WTC11 (cell line): ENCODE results near the gene MFAP3L. TPM values are rescaled to one million over a fixed set of nuclear protein-coding genes. Genes with fewer than 3 reads are reported as not detected.
A peak's percentile ranks its signal among the peaks of the same experiment; 100 is the strongest.

Experiments used
- ATAC-seq: fragments of 200-7000 bp; cut with Tn5 transposase; 2 replicates; pipeline ENCODE4 v1.10.0; 2021; ENCODE audit warnings: mild to moderate bottlenecking, moderate library complexity
- CTCF ChIA-PET: fragments of 300-600 bp; sonication (Branson Sonifier 250); formaldehyde crosslinking; loops from one replicate; lab custom pipeline; 2021; ENCODE audit warnings: antibody characterized with exemption; lab: Charles Lee
- POLR2A ChIA-PET: fragments of 350-600 bp; sonication (Branson Sonifier 250); formaldehyde crosslinking; loops from one replicate; lab custom pipeline; 2021; ENCODE audit warnings: antibody characterized with exemption; lab: Charles Lee
- DNase-seq: peaks from one replicate; pipeline ENCODE4 v3.0.0; 2021; ENCODE audit warnings: low spot score
- H3K27ac Mint-ChIP-seq: 2 replicates; pipeline ENCODE4 v1.8.0; 2021; ENCODE audit warnings: mixed read lengths
- H3K27me3 Mint-ChIP-seq: 2 replicates; pipeline ENCODE4 v1.8.0; 2021; ENCODE audit warnings: low read depth, mild to moderate bottlenecking, moderate library complexity, mixed read lengths
- H3K36me3 Mint-ChIP-seq: 2 replicates; pipeline ENCODE4 v1.8.0; 2021; ENCODE audit warnings: mixed read lengths
- H3K4me1 Mint-ChIP-seq: 2 replicates; pipeline ENCODE4 v1.8.0; 2022; ENCODE audit warnings: mixed read lengths
- H3K4me3 Mint-ChIP-seq: 2 replicates; pipeline ENCODE4 v1.8.0; 2021; ENCODE audit warnings: mild to moderate bottlenecking, moderate library complexity, mixed read lengths
- H3K9me3 Mint-ChIP-seq: 2 replicates; pipeline ENCODE4 v1.8.0; 2021; ENCODE audit warnings: mixed read lengths
- ATF1 ChIP-seq: sonication (generic); formaldehyde crosslinking; IDR thresholded peaks from 2 replicates; pipeline ENCODE4 v1.8.1; 2023; ENCODE audit warnings: mild to moderate bottlenecking, moderate library complexity, missing genetic modification reagents
- GTF2I ChIP-seq: fragments of 250-450 bp; sonication (Bioruptor Pico); conservative IDR thresholded peaks from 2 replicates; pipeline ENCODE4 v1.4.0; 2021; ENCODE audit warnings: mild to moderate bottlenecking
- KAT7 ChIP-seq: sonication (generic); formaldehyde crosslinking; IDR thresholded peaks from 2 replicates; pipeline ENCODE4 v1.8.1; 2023; ENCODE audit warnings: missing genetic modification reagents, mild to moderate bottlenecking, borderline replicate concordance
- MXD4 ChIP-seq: fragments of 250-450 bp; sonication (Bioruptor Pico); IDR thresholded peaks from 2 replicates; pipeline ENCODE4 v1.8.0; 2021; ENCODE audit warnings: mild to moderate bottlenecking, moderate library complexity, borderline replicate concordance
- NFE2L1 ChIP-seq: sonication (generic); formaldehyde crosslinking; IDR thresholded peaks from 2 replicates; pipeline ENCODE4 v1.8.1; 2023; ENCODE audit warnings: missing genetic modification reagents
- SMAD3 ChIP-seq: sonication (generic); formaldehyde crosslinking; IDR thresholded peaks from 2 replicates; pipeline ENCODE4 v1.8.0; 2022; ENCODE audit warnings: missing genetic modification reagents, mild to moderate bottlenecking, borderline replicate concordance
- SMAD4 ChIP-seq: sonication (generic); formaldehyde crosslinking; IDR thresholded peaks from 2 replicates; pipeline ENCODE4 v1.8.0; 2022; ENCODE audit warnings: mild to moderate bottlenecking, missing genetic modification reagents
- TEAD4 ChIP-seq: sonication (generic); formaldehyde crosslinking; IDR thresholded peaks from 2 replicates; pipeline ENCODE4 v1.8.0; 2022; ENCODE audit warnings: mild to moderate bottlenecking, missing genetic modification reagents
- TP53 ChIP-seq: sonication (generic); formaldehyde crosslinking; IDR thresholded peaks from 2 replicates; pipeline ENCODE4 v1.8.1; 2023; ENCODE audit warnings: mild to moderate bottlenecking, missing genetic modification reagents
- ZNF138 ChIP-seq: sonication (generic); formaldehyde crosslinking; conservative IDR thresholded peaks from 2 replicates; pipeline ENCODE4 v1.8.1; 2022; ENCODE audit warnings: mild to moderate bottlenecking, moderate library complexity, missing genetic modification reagents
- ZNF416 ChIP-seq: fragments of 250-450 bp; sonication (Bioruptor Pico); IDR thresholded peaks from 2 replicates; pipeline ENCODE4 v1.9.0; 2021; ENCODE audit warnings: mild to moderate bottlenecking, inconsistent platforms
- ZNF423 ChIP-seq: fragments of 250-450 bp; sonication (Bioruptor Pico); IDR thresholded peaks from 2 replicates; pipeline ENCODE4 v2.1.2; 2022; ENCODE audit warnings: mild to moderate bottlenecking, moderate library complexity
- total RNA-seq: library from RNA; stranded (reverse); gene quantifications from 3 replicates; pipeline ENCODE4 v1.2.3, GENCODE V29; 2021
- TF ChIP-seq, protein P1 (sequence below): sonication (generic); formaldehyde crosslinking; IDR thresholded peaks from 2 replicates; pipeline ENCODE4 v1.8.1; 2022; ENCODE audit warnings: mild to moderate bottlenecking, moderate library complexity, missing genetic modification reagents
- TF ChIP-seq, protein P2 (sequence below): sonication (generic); formaldehyde crosslinking; IDR thresholded peaks from 2 replicates; pipeline ENCODE4 v1.8.0; 2023; ENCODE audit warnings: missing genetic modification reagents
- TF ChIP-seq, protein P3 (sequence below): fragments of 250-450 bp; sonication (Bioruptor Pico); IDR thresholded peaks from 2 replicates; pipeline ENCODE4 v2.1.2; 2022; ENCODE audit warnings: mild to moderate bottlenecking, moderate library complexity
- TF ChIP-seq, protein P4 (sequence below): sonication (generic); formaldehyde crosslinking; conservative IDR thresholded peaks from 2 replicates; pipeline ENCODE4 v1.8.1; 2022; ENCODE audit warnings: mild to moderate bottlenecking, missing genetic modification reagents
- TF ChIP-seq, protein P5 (sequence below): fragments of 200-600 bp; IDR thresholded peaks from 2 replicates; pipeline ENCODE4 v1.8.0; 2022; ENCODE audit warnings: antibody characterized with exemption
- TF ChIP-seq, protein P6 (sequence below): sonication (generic); formaldehyde crosslinking; IDR thresholded peaks from 2 replicates; pipeline ENCODE4 v1.8.1; 2022; ENCODE audit warnings: low read depth, mild to moderate bottlenecking, moderate library complexity, missing genetic modification reagents, borderline replicate concordance
- TF ChIP-seq, protein P7 (sequence below): fragments of 250-450 bp; sonication (Bioruptor Pico); conservative IDR thresholded peaks from 2 replicates; pipeline ENCODE4 v1.9.0; 2021; ENCODE audit warnings: mild to moderate bottlenecking
- TF ChIP-seq, protein P8 (sequence below): fragments of 250-450 bp; sonication (Bioruptor Pico); IDR thresholded peaks from 2 replicates; pipeline ENCODE4 v1.9.0; 2021; ENCODE audit warnings: mild to moderate bottlenecking

MFAP3L gene
- total RNA-seq, 1 experiment from 2014 or later: 31.3 TPM

DNA sequence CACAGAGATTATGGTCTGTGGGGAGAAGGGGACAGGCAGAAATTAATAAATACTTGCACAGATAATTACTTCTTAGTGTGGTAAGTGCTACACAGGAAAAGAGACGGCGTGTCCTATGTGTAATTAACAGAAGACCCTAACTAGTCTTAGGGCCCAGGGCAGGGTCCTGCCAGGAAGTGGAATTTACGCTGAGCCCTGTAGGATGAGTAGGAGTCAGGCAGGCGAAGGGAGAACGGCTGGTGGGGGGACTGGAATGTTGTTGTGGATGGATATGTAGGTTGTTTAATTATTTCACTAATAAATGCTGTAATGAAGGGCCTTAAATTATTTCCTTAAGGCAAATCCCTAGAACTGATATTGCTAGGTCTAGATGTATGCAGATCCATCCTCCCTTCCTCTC, 26.7 kb upstream of the MFAP3L start:
- no peak overlapping the region for H3K4me3 Mint-ChIP-seq
- H3K36me3 Mint-ChIP-seq: no peaks in the 10 kb centered on the region
- ChIA-PET POLR2A (no interaction called here), CTCF (no interaction called here)
- ATAC-seq (peak; percentile 59; the same call in 1 of the 2 replicates), DNase-seq (no peak)
- peaks cover 23% of the 10 kb centered on the region for H3K4me1 Mint-ChIP-seq
- no peak overlapping the region for H3K27ac Mint-ChIP-seq
- no peaks in the 10 kb centered on the region for H3K27me3 Mint-ChIP-seq
- TF ChIP-seq ATF1 (CRISPR knock-in tag): no peak
- H3K9me3 Mint-ChIP-seq: peaks cover 3% of the 10 kb centered on the region

DNA sequence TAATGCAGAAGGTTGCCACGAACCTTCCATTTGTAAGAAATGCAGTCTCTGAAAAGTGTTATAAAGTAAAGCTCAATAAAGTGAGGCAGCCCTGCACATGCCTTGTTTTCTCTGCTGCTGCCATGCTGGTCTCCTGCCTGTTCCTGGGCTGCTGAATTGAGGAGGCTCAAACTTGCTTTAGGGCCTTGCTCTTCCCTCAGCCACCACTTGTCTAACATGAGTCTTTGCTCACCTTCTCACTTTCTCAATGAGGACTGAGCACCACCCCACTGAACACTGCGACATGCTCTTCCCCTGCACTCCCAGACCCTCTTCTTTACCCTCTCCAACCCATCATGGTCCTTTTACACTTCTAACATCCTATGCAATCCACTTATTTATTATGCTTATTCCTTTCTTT, 25.2 kb upstream of the MFAP3L start:
- DNase-seq: no peak
- Mint-ChIP-seq H3K36me3 (no peaks in the 10 kb centered on the region), H3K27ac (no peak overlapping the region), H3K9me3 (peaks cover 3% of the 10 kb centered on the region), H3K4me3 (no peak overlapping the region), H3K4me1 (peaks cover 19% of the 10 kb centered on the region), H3K27me3 (no peaks in the 10 kb centered on the region)
- ATAC-seq: peak; percentile 57; the same call in 1 of the 2 replicates
- TF ChIP-seq MXD4 (CRISPR knock-in tag): no peak
- TF ChIP-seq TP53 (CRISPR knock-in tag): no peak
- TF ChIP-seq ZNF138 (CRISPR knock-in tag): no peak
- TF ChIP-seq, protein P1, sequence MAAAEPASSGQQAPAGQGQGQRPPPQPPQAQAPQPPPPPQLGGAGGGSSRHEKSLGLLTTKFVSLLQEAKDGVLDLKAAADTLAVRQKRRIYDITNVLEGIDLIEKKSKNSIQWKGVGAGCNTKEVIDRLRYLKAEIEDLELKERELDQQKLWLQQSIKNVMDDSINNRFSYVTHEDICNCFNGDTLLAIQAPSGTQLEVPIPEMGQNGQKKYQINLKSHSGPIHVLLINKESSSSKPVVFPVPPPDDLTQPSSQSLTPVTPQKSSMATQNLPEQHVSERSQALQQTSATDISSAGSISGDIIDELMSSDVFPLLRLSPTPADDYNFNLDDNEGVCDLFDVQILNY (CRISPR knock-in tag): no peak
- TF ChIP-seq, protein P2, sequence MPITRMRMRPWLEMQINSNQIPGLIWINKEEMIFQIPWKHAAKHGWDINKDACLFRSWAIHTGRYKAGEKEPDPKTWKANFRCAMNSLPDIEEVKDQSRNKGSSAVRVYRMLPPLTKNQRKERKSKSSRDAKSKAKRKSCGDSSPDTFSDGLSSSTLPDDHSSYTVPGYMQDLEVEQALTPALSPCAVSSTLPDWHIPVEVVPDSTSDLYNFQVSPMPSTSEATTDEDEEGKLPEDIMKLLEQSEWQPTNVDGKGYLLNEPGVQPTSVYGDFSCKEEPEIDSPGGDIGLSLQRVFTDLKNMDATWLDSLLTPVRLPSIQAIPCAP (CRISPR knock-in tag): no peak
- no peak for TF ChIP-seq GTF2I (CRISPR knock-in tag)
- no peak for TF ChIP-seq TEAD4 (CRISPR knock-in tag)
- ChIA-PET CTCF (no interaction called here), POLR2A (no interaction called here)

DNA sequence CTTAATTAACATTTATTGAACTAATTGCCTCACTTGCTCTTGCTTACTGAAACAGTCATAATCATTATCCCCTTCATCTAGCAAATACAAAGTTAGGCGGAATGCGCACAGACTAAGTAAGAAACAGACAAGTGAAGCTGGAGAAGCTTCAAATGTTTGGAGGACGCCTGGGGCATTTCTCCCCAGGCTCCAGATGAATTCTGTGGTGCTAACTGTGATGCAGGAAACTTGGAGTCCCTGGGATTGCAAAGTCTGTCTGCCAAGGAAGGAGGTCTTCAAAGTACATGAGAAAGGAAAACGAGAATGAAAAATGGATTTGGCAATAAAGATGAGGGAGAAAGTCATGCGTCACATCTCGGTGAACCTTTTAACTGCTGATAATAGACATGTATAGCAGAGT, 23.6 kb upstream of the MFAP3L start:
- CTCF ChIA-PET: interaction anchor here (0.8 kb wide), 1 partner anchor 239 kb away, joined by 4 read pairs; no protein-coding TSS in a partner anchor
- H3K9me3 Mint-ChIP-seq: peaks cover 7% of the 10 kb centered on the region
- peaks cover 10% of the 10 kb centered on the region for H3K36me3 Mint-ChIP-seq
- H3K27me3 Mint-ChIP-seq: no peaks in the 10 kb centered on the region
- no peak overlapping the region for H3K4me3 Mint-ChIP-seq
- POLR2A ChIA-PET: no interaction called here
- DNase-seq (no peak), ATAC-seq (no peak)
- H3K27ac Mint-ChIP-seq: no peak overlapping the region
- peaks cover 19% of the 10 kb centered on the region for H3K4me1 Mint-ChIP-seq
- no peak for TF ChIP-seq SMAD4 (CRISPR knock-in tag)
- TF ChIP-seq NFE2L1 (CRISPR knock-in tag): no peak
- TF ChIP-seq, protein P3, sequence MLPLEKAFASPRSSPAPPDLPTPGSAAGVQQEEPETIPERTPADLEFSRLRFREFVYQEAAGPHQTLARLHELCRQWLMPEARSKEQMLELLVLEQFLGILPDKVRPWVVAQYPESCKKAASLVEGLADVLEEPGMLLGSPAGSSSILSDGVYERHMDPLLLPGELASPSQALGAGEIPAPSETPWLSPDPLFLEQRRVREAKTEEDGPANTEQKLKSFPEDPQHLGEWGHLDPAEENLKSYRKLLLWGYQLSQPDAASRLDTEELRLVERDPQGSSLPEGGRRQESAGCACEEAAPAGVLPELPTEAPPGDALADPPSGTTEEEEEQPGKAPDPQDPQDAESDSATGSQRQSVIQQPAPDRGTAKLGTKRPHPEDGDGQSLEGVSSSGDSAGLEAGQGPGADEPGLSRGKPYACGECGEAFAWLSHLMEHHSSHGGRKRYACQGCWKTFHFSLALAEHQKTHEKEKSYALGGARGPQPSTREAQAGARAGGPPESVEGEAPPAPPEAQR (CRISPR knock-in tag): no peak
- TF ChIP-seq SMAD3 (CRISPR knock-in tag): no peak
- TF ChIP-seq, protein P4, sequence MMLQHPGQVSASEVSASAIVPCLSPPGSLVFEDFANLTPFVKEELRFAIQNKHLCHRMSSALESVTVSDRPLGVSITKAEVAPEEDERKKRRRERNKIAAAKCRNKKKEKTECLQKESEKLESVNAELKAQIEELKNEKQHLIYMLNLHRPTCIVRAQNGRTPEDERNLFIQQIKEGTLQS (CRISPR knock-in tag): no peak
- TF ChIP-seq, protein P5, sequence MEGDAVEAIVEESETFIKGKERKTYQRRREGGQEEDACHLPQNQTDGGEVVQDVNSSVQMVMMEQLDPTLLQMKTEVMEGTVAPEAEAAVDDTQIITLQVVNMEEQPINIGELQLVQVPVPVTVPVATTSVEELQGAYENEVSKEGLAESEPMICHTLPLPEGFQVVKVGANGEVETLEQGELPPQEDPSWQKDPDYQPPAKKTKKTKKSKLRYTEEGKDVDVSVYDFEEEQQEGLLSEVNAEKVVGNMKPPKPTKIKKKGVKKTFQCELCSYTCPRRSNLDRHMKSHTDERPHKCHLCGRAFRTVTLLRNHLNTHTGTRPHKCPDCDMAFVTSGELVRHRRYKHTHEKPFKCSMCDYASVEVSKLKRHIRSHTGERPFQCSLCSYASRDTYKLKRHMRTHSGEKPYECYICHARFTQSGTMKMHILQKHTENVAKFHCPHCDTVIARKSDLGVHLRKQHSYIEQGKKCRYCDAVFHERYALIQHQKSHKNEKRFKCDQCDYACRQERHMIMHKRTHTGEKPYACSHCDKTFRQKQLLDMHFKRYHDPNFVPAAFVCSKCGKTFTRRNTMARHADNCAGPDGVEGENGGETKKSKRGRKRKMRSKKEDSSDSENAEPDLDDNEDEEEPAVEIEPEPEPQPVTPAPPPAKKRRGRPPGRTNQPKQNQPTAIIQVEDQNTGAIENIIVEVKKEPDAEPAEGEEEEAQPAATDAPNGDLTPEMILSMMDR: no peak
- TF ChIP-seq, protein P6, sequence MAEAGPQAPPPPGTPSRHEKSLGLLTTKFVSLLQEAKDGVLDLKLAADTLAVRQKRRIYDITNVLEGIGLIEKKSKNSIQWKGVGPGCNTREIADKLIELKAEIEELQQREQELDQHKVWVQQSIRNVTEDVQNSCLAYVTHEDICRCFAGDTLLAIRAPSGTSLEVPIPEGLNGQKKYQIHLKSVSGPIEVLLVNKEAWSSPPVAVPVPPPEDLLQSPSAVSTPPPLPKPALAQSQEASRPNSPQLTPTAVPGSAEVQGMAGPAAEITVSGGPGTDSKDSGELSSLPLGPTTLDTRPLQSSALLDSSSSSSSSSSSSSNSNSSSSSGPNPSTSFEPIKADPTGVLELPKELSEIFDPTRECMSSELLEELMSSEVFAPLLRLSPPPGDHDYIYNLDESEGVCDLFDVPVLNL (CRISPR knock-in tag): no peak
- TF ChIP-seq ZNF423 (CRISPR knock-in tag): no peak
- TF ChIP-seq, protein P7, sequence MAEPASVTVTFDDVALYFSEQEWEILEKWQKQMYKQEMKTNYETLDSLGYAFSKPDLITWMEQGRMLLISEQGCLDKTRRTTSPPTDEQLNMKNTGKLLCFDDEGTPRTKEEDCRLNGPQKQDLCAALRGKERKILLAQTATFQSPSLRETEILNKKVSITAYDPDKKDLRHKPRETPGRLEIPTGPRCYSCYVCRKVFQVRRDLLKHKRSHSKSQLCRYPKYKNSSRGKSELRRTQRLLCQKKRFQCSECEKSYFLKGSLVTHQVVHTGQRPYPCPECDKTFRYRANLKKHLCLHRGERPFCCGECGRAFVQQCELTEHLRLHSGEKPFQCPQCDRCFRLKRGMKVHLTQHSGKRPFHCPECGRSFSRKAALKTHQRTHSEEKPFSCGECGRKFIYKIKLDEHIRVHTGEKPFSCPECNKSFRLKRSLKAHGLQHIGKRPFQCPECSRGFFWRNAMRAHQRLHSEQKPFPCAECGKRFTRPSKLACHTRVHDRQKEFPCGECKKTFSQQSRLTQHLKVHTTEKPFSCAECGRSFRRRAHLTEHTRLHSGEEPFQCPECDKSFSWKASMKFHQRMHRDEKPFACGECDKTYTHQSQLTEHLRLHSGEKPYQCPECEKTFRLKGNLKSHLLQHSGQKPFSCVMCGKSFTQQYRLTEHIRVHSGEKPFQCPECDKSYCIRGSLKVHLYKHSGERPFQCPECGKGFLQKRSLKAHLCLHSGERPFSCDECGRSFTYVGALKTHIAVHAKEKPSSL (CRISPR knock-in tag): no peak
- TF ChIP-seq KAT7 (CRISPR knock-in tag): no peak
- TF ChIP-seq ZNF416 (CRISPR knock-in tag): no peak
- TF ChIP-seq, protein P2 (CRISPR knock-in tag): no peak
- TF ChIP-seq, protein P8, sequence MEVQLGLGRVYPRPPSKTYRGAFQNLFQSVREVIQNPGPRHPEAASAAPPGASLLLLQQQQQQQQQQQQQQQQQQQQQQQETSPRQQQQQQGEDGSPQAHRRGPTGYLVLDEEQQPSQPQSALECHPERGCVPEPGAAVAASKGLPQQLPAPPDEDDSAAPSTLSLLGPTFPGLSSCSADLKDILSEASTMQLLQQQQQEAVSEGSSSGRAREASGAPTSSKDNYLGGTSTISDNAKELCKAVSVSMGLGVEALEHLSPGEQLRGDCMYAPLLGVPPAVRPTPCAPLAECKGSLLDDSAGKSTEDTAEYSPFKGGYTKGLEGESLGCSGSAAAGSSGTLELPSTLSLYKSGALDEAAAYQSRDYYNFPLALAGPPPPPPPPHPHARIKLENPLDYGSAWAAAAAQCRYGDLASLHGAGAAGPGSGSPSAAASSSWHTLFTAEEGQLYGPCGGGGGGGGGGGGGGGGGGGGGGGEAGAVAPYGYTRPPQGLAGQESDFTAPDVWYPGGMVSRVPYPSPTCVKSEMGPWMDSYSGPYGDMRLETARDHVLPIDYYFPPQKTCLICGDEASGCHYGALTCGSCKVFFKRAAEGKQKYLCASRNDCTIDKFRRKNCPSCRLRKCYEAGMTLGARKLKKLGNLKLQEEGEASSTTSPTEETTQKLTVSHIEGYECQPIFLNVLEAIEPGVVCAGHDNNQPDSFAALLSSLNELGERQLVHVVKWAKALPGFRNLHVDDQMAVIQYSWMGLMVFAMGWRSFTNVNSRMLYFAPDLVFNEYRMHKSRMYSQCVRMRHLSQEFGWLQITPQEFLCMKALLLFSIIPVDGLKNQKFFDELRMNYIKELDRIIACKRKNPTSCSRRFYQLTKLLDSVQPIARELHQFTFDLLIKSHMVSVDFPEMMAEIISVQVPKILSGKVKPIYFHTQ: no peak
